A204.1 (cell line): ENCODE measurements around the gene EXOSC9.

Source experiments
- FAIRE-seq: peaks from 2 replicates; lab custom pipeline; 2012; peaks lifted over from hg19 to GRCh38; lab: Jason Lieb, UNC

Gene EXOSC9

DNA sequence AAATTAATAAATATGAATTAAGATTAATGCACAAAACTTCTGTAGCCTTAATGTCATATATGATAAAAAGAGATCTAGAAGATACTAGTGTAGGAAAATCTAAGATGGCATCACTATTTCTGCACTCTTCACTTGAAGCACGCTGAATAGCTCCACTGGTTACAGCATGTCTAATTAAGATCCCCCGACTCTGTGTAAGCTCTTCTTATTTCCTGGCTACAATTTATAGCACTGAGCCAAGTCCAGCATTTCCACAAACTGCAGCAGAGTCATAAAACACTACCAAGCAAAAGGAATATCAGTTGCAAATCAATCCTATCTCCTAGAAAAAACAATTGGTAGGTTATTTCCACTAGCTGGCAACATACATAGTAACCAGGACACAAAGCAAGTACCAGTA lies 23.8 kb downstream of the EXOSC9 start:
- no peak for FAIRE-seq

DNA sequence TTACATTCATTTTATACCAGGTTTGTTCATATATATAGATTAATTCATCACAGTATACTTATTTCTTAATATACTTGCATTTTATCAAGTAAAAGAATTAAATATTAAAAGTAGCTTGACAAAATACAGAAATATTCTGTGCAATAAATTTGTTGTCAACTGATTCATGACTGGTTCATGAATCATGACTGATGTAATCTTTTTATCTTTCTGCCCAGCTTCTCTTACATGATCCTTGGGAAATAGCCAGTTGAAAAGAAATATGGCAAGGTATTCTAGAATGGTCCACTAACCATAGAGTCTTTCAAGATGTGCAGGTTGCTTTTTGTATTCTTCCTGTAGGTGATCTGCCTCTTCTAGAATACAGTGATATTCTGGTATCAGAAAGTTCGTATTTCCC lies 26.7 kb downstream of the EXOSC9 start:
- FAIRE-seq, result peak; percentile 21

DNA sequence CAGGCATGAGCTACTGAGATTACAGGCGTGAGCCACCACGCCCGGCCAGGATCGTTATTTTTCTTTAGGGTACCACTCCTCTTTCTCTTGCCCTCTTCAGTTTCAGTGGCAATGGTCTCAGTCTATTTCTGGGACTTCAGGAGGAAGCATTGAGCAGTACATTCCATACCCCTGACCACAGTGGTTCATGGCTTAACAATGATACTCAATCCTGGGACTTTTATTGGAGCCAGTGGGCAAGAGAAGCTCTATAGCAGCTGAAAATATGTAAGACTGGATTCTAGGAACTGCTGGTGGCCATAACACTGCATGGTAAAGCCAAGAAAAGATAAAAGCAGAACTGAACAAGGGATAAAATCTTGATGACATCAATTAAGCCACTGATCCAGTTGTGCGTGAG lies 28.4 kb downstream of the EXOSC9 start:
- no peak for FAIRE-seq

DNA sequence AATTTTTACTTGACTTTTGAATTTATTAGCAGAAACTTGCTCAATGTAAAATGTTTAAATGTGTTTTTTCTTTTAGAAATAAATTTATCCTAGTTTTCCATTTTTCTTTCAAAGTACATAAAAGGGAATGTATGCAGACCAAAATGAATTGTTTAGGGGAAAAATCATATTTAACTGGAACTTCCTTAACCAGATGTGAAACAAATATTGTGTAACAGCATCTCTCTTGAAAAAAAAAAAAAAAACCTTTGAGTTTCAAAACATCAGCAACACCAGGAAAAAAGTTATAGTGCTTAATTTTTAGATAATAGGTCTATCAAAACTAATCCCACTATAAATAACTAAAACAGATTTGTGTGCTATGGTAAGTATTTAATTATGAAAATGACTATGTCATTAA lies 37.0 kb downstream of the EXOSC9 start:
- peak; percentile 25 for FAIRE-seq

DNA sequence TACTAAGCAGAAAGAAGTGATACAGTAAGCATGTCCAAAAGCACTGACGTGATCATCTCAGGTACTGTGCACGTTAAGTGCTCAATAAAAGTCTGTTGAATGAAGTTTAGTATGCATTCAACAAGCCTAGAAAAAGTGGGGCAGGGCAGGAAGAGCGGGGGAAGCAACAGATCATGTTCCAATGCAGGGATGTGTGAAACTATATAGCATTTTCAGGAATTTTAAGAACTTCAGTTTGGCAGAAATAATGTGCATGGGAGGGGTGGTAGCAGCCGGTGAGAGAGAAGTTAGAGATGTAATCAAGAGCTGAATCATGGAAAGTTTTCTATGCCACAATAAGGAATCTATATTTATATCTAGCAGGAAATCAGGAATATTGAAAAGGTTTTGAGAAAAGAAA lies 41.7 kb downstream of the EXOSC9 start:
- FAIRE-seq, result no peak

DNA sequence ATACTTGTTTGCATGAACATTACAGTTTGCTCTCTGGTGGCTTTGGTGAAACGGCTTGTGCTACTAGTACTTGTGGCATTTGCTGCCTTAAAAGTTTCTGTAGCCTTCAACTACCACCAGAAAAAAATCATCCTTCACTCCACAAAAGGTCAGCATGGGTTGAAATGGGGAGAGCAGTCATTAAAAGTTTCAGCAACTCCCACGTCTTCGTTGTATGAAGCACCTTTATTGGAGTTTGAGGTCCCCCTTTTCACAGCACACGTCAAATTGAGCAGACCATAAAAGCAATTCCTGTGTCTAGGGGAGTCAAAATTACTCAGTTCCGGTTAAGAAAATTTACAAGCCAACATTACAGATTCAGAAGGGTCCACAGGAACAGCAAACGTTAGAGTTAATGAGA lies 45.5 kb downstream of the EXOSC9 start:
- FAIRE-seq, result no peak

DNA sequence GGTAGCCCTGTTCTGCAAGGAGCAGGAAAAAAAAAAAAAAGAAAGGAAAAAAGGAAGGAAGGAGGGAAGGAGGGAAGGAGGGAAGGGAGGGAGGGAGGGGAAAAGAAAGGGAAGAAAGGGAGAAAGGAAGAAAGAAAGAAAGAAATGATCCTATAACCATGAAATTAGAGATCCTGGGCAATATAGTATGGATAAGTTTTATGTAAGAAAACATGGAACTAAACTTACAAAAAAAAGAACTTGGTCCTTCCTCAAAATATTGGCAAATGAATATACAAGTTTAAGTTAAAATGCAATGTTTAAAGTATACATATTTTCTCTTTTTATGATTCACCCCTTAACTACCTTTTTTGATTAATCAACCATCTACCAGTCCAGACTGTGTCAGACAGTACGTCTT lies 50.2 kb downstream of the EXOSC9 start:
- no peak for FAIRE-seq

DNA sequence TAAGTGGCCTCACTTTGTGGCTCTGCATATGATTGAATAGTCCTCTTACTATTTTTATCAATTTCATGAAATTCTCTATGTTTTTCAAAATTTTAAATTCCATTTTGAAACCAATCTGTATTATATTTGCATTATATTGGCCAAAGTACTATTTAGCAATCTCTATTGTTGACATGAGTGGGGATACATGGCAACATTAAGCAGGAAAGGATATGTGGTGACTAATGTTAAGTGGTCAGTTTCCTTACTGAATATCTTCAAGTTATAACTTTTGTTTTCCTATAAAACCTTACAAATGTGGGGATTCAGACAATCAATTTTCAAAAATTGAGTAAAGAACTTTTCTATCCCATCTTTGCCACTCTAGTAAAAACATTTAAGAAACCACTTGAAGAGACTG lies 59.0 kb downstream of the EXOSC9 start:
- FAIRE-seq, result no peak

DNA sequence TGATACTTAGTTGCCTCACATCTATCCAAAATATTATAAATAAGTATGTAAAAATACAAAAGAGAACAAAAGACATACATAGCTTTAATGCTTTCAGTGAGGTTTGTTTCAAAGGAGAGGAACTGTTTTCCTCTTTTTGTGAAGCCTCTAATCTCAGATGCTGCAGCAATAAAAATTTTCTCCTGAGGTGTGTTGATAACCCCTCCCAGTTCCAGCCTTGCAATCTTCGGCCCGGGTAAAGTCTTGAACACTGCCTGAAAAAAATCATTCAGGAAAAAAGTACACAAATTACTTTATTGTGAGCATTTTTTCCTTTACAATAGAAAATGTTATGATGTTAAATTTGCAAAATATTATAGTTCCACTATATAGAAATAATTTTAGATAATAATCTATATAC lies 60.3 kb downstream of the EXOSC9 start:
- no peak for FAIRE-seq

DNA sequence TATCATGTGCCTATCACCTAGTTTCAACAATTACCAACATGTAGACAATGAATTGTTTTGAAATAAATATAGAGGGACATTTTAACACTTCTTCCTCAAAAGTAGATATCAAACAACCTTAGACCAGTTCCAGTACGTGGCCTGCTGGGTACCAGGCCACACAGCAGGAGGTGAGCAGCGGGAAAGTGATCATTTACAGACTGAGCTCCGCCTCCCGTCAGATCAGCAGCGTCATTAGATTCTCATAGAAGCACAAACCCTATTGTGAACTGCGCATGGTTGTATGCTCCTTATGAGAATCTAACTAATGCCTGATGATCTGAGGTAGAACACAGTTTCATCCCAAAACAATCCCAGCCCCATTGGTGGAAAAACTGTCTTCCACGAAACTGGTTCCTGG lies 62.7 kb downstream of the EXOSC9 start:
- FAIRE-seq, result no peak
